GM12878 (cell line): ENCODE data around the gene DLX6. TPM values are rescaled to one million over a fixed set of nuclear protein-coding genes. Genes with fewer than 3 reads are reported as not detected.

Source experiments
- ATAC-seq: fragments of 200-7000 bp; cut with Tn5 transposase; 3 replicates; pipeline ENCODE4 v1.9.1; 2020; ENCODE audit warnings: mild to moderate bottlenecking, moderate library complexity
- BruUV-seq: library from RNA; stranded (reverse); fragments of 400-500 nt; replicated peaks from 2 replicates; lab custom pipeline; 2021; lab: Mats Ljungman, UMichigan
- CTCF ChIA-PET: fragments of 300-600 bp; sonication (Branson Sonifier 250); formaldehyde crosslinking; extraction: SDS; loops from one replicate; lab custom pipeline; 2021; ENCODE audit warnings: inconsistent platforms; lab: Yijun Ruan, JAX
- POLR2A ChIA-PET: fragments of 350-600 bp; formaldehyde crosslinking; extraction: SDS; loops from one replicate; lab custom pipeline; 2021; ENCODE audit warnings: inconsistent platforms; lab: Charles Lee
- RAD21 ChIA-PET: fragments of 300-600 bp; sonication (Branson Sonifier 250); formaldehyde crosslinking; loops from one replicate; lab custom pipeline; 2023; ENCODE audit warnings: antibody characterized with exemption; ENCODE audit not compliant: unreplicated experiment; lab: Charles Lee
- SMC1A ChIA-PET: fragments of 300-600 bp; sonication (Branson Sonifier 250); formaldehyde crosslinking; loops from one replicate; lab custom pipeline; 2023; ENCODE audit not compliant: unreplicated experiment, uncharacterized antibody; lab: Charles Lee
- DNase-seq: peaks from one replicate; pipeline ENCODE4 v3.0.0-alpha.2; 2011; ENCODE audit warnings: low read depth, low spot score
- FAIRE-seq: peaks from 3 replicates; lab custom pipeline; 2011; peaks lifted over from hg19 to GRCh38; lab: Jason Lieb, UNC
- H2AFZ ChIP-seq: 2 replicates; pipeline ENCODE4 v1.6.0; 2011; ENCODE audit warnings: low read depth, low read length, control low read depth; ENCODE audit not compliant: control insufficient read depth
- H3K27ac ChIP-seq: 2 replicates; pipeline ENCODE4 v1.5.1; 2011; ENCODE audit warnings: control low read depth; ENCODE audit not compliant: control insufficient read depth, insufficient read depth
- H3K27me3 ChIP-seq, 2 experiments: replicated peaks in 1 of 2; 2 replicates each; pipeline versions ENCODE4 v1.6.0 to v1.6.1; 2011; ENCODE audit warnings: low read length in 1 of 2; ENCODE audit not compliant: control insufficient read depth in 2 of 2, insufficient read depth in 2 of 2
- H3K36me3 ChIP-seq, 2 experiments: 2 replicates each; pipeline ENCODE4 v1.5.1; 2011; ENCODE audit warnings: low read length in 1 of 2; ENCODE audit not compliant: control insufficient read depth in 2 of 2, insufficient read depth in 2 of 2
- H3K4me1 ChIP-seq: 2 replicates; pipeline ENCODE4 v1.6.1; 2011; ENCODE audit warnings: mild to moderate bottlenecking, low read length, moderate library complexity, mixed read lengths; ENCODE audit not compliant: control insufficient read depth, insufficient read depth
- H3K4me2 ChIP-seq: 2 replicates; pipeline ENCODE4 v1.6.0; 2011; ENCODE audit warnings: control low read depth; ENCODE audit not compliant: control insufficient read depth, insufficient read depth
- H3K4me3 ChIP-seq: fragments of 200-600 bp; sonication (generic); 2 replicates; pipeline ENCODE4 v1.5.1; 2016
- H3K79me2 ChIP-seq: 2 replicates; pipeline ENCODE4 v1.6.0; 2011; ENCODE audit warnings: low read length; ENCODE audit not compliant: control insufficient read depth, insufficient read depth
- H3K9ac ChIP-seq: 2 replicates; pipeline ENCODE4 v1.8.0; 2011; ENCODE audit warnings: low read length, control low read depth, mixed read lengths; ENCODE audit not compliant: control insufficient read depth, insufficient read depth
- H3K9me3 ChIP-seq: replicated peaks from 3 replicates; pipeline ENCODE4 v1.5.1; 2011; ENCODE audit warnings: mild to moderate bottlenecking, low read length; ENCODE audit not compliant: control insufficient read depth, insufficient read depth
- H4K20me1 ChIP-seq: 2 replicates; pipeline ENCODE4 v1.6.0; 2011; ENCODE audit not compliant: control insufficient read depth, insufficient read depth
- BCL11A ChIP-seq: IDR thresholded peaks from 2 replicates; pipeline ENCODE4 v1.6.1; 2011; ENCODE audit warnings: low read depth, low read length
- BCL3 ChIP-seq: IDR thresholded peaks from 2 replicates; pipeline ENCODE4 v1.6.1; 2011; ENCODE audit warnings: borderline replicate concordance, low read depth, mild to moderate bottlenecking, moderate library complexity, low read length; ENCODE audit not compliant: insufficient read depth, poor library complexity, severe bottlenecking
- BCLAF1 ChIP-seq: fragments of 450-650 bp; IDR thresholded peaks from 2 replicates; pipeline ENCODE4 v1.6.1; 2017; ENCODE audit warnings: antibody characterized with exemption, mild to moderate bottlenecking, moderate library complexity
- E4F1 ChIP-seq: fragments of 450-650 bp; IDR thresholded peaks from 2 replicates; pipeline ENCODE4 v1.6.1; 2018; ENCODE audit warnings: borderline replicate concordance, mild to moderate bottlenecking; ENCODE audit not compliant: partially characterized antibody
- EED ChIP-seq: sonication (generic); IDR thresholded peaks from 2 replicates; pipeline ENCODE4 v1.6.1; 2016; ENCODE audit warnings: antibody characterized with exemption, low read depth
- IKZF2 ChIP-seq, 2 experiments: fragments of 450-650 bp; IDR thresholded peaks; 2 replicates each; pipeline ENCODE4 v1.6.1; 2017; ENCODE audit warnings: mild to moderate bottlenecking in 2 of 2, moderate library complexity in 2 of 2
- JUND ChIP-seq: IDR thresholded peaks from 2 replicates; pipeline ENCODE4 v1.6.1; 2012; ENCODE audit warnings: low read depth, mild to moderate bottlenecking, low read length, improper control_type of control experiment, moderate library complexity
- MYB ChIP-seq: fragments of 150-350 bp; IDR thresholded peaks from 2 replicates; pipeline ENCODE4 v1.6.1; 2014; ENCODE audit warnings: mild to moderate bottlenecking, low read depth, low read length, borderline replicate concordance
- NRF1 ChIP-seq: conservative IDR thresholded peaks from 2 replicates; pipeline ENCODE4 v1.6.1; 2011; ENCODE audit warnings: mild to moderate bottlenecking, low read depth, low read length, improper control_type of control experiment
- PML ChIP-seq: IDR thresholded peaks from 2 replicates; pipeline ENCODE4 v1.6.1; 2012; ENCODE audit warnings: low read length, inconsistent platforms
- POLR2A ChIP-seq: IDR thresholded peaks from 2 replicates; pipeline ENCODE4 v1.6.1; 2011; ENCODE audit warnings: low read depth, mild to moderate bottlenecking, low read length
- RAD51 ChIP-seq: fragments of 450-650 bp; IDR thresholded peaks from 2 replicates; pipeline ENCODE4 v1.6.1; 2016; ENCODE audit warnings: moderate library complexity, mild to moderate bottlenecking, inconsistent platforms
- RCOR1 ChIP-seq: conservative IDR thresholded peaks from 2 replicates; pipeline ENCODE4 v1.6.1; 2012; ENCODE audit warnings: low read depth, low read length, improper control_type of control experiment
- TARDBP ChIP-seq: IDR thresholded peaks from 2 replicates; pipeline ENCODE4 v1.6.1; 2016; ENCODE audit warnings: borderline replicate concordance
- ZBED1 ChIP-seq: IDR thresholded peaks from 2 replicates; pipeline ENCODE4 v1.6.1; 2016; ENCODE audit warnings: borderline replicate concordance
- WGBS: methylation state at CpG from one replicate; pipeline ENCODE4 v1.1.6; 2016; ENCODE audit warnings: low lambda C conversion rate; ENCODE audit not compliant: insufficient replicate concordance, insufficient coverage; ENCODE audit errors: missing lambda C conversion rate; 5-methylcytosine and 5-hydroxymethylcytosine counted together
- in situ Hi-C: fragments of 300-500 bp; cut with MboI; formaldehyde crosslinking; loops from 9 replicates; pipeline ENCODE4 v1.14.3; 2018; ENCODE audit warnings: mixed read lengths
- intact Hi-C: fragments of 100-400 bp; cut with micrococcal nuclease; formaldehyde crosslinking; loops from one replicate; pipeline ENCODE4 v1.14.2; 2022; ENCODE audit not compliant: unreplicated experiment
- polyA plus RNA-seq, 11 experiments: library from polyadenylated mRNA; depleted of rRNA in 4 of 11; unstranded in 6 of 11; stranded (reverse) in 5 of 11; fragments of >200 nt; fragmentation: Nextera tagmentation in 4 of 11; fragmentation: Illumina TruSeq in 1 of 11; extraction: Ambion mirVana in 4 of 11; extraction: Trizol in 1 of 11; gene quantifications; 1 replicate in 1 of 11; 2 replicates in 10 of 11; pipeline versions ENCODE4 v1.2.1 to v1.2.3, GENCODE V29; 2011 to 2016; ENCODE audit warnings: inconsistent platforms in 2 of 11, missing spikeins in 2 of 11, low read depth in 1 of 11
- total RNA-seq, 4 experiments: library from RNA; depleted of rRNA in 3 of 4; stranded (reverse); fragments of >200 nt in 3 of 4; fragmentation: Illumina TruSeq in 1 of 4; extraction: Trizol in 1 of 4; gene quantifications; 2 replicates each; pipeline versions ENCODE4 v1.2.1 to v1.2.3, GENCODE V29; 2013 to 2021

DLX6 gene
- total and polyA plus RNA-seq, 10 of the 15 experiments (the other 5 are each of a cell fraction or from before 2014, with no cell fraction given) = not detected

- no peak for TF ChIP-seq BCL11A
These were observed 11.2 kb downstream of the DLX6 start (continued) for GRCh38 chr7:97016381-97017191.

GRCh38 chr7:97017192-97018125 lies 12.1 kb downstream of the DLX6 start:
- ATAC-seq = no peak
- CTCF ChIA-PET = no interaction called here
- in situ Hi-C loops = no loop called here
- Histone ChIP-seq H3K4me2 (no peak overlapping the region), H3K27ac (no peak overlapping the region), H4K20me1 (no peaks in the 10 kb centered on the region), H3K79me2 (no peaks in the 10 kb centered on the region), H3K9me3 (no peaks in the 10 kb centered on the region; the same call in 2 of the 3 replicates), H3K27me3 (peaks cover 26 to 28% of the 10 kb centered on the region in 2 experiments), H3K36me3 (no peaks in the 10 kb centered on the region), H3K4me1 (no peaks in the 10 kb centered on the region), H2AFZ (no peak overlapping the region), H3K9ac (no peak overlapping the region), H3K4me3 (no peak overlapping the region)
- POLR2A ChIA-PET = no interaction called here
- FAIRE-seq = no peak
- RAD21 ChIA-PET = no interaction called here
- 31% methylated on average over 31 of the region's 37 CpGs for WGBS
- SMC1A ChIA-PET = no interaction called here
- BruUV-seq = no TSS peak
- intact Hi-C loops = no loop called here
- no peak for DNase-seq
- no peak for TF ChIP-seq ZBED1
- no peak for TF ChIP-seq MYB
- no peak for TF ChIP-seq POLR2A
- no peak for TF ChIP-seq E4F1
- TF ChIP-seq EED = no peak
- no peak for TF ChIP-seq JUND
- no peak for TF ChIP-seq NRF1
- no peak for TF ChIP-seq IKZF2 (IDR thresholded peaks at IDR 0.05)
- TF ChIP-seq BCL3 = no peak
- no peak for TF ChIP-seq RAD51
- TF ChIP-seq BCLAF1 = no peak
- no peak for TF ChIP-seq PML
- no peak for TF ChIP-seq TARDBP
- TF ChIP-seq RCOR1 = no peak
